Activated naive CD4-positive, alpha-beta T cell treated with Interleukin-2 at 50 U/mL for 16 hours (primary cell): Measurements from ENCODE around the gene FAM83G.
"Not testable (repeated sequence)": the region's sequence is repeated elsewhere in the genome, so short reads cannot be mapped to it uniquely, and the experiment has no call there.

Source experiments
- DNase-seq: peaks from one replicate; pipeline ENCODE4 v3.0.0-alpha.2; 2020

The FAM83G gene

GRCh38 chr17:19004421-19005136 lies at the start of gene FAM83G:
FAM83G (minus strand) TSS chr17:19004764; CDS start chr17:19004041, 723 bp downstream.
- DNase-seq: peak; percentile 93

DNA sequence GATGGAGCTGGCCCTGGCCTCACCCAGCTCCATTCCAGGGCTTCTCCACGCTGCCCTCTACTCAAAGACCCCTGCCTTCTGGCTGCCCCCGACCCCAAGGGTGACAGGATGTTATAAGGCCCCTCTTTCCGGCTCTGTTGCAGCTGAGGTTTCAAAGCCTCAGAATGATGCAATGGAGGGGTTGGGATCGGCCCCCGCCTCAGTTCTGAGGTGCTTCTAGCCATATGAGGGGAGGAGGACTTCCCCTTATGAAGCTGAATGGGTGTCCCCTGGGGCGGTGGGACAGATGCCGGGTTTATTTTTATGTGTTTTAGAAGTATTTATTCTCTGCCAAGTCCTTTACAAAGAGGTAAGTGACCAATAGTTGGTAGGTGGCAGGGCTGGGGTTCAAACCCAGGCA lies 44.3 kb upstream of the FAM83G start:
- not testable (repeated sequence) for DNase-seq

DNA sequence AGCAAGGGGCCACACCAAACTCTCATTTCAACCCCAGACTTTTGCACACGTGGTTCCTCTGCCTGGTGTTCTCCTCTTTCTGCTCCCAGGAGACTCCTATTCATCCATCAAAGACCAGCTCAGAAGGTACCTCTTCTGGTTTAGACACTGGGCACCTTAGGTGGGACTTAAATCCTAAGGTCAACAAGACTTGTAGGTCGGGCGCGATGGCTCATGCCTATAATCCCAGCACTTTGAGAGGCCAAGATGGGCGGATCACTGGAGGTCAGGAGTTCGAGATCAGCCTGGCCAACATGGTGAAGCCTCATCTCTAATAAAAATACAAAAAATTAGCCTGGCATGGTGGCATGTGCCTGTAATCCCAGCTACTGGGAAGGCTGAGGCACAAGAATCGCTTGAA lies 42.9 kb upstream of the FAM83G start:
- DNase-seq: not testable (repeated sequence)

GRCh38 chr17:19046782-19047375 lies 42.3 kb upstream of the FAM83G start, which contains the start of gene GRAP:
GRAP (minus strand) TSS chr17:19046957; CDS start chr17:19046926, 31 bp downstream.
- DNase-seq: not testable (repeated sequence)

- DNase-seq: not testable (repeated sequence)
Observed at GRCh38 chr17:19044643-19045042, 40.1 kb upstream of the FAM83G start.

- not testable (repeated sequence) for DNase-seq
Observed at GRCh38 chr17:19043032-19043431, 38.5 kb upstream of the FAM83G start.

GRCh38 chr17:19042369-19042768 lies 37.8 kb upstream of the FAM83G start:
- not testable (repeated sequence) for DNase-seq

- not testable (repeated sequence) for DNase-seq
Observed at GRCh38 chr17:19041871-19042270, 37.3 kb upstream of the FAM83G start.

DNA sequence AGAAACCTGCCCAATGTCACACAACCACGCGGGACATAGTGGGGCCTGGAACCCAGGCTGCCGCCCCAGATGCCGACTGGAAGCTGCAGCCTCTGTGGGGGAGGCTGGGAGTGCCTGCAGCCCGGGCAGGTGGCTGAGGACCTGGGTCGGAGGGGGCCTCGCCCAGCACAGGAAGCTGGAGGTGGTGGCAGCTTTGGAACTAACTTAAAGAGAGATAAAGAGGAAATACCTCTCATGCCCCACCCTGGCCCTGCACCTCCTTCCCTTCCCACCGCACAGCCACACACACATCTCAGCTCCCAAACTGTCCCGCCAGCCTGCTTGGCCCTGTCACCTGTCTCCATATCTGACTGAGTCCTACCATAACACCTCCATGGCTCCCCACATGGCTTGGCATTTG lies 35.8 kb upstream of the FAM83G start:
- not testable (repeated sequence) for DNase-seq

DNA sequence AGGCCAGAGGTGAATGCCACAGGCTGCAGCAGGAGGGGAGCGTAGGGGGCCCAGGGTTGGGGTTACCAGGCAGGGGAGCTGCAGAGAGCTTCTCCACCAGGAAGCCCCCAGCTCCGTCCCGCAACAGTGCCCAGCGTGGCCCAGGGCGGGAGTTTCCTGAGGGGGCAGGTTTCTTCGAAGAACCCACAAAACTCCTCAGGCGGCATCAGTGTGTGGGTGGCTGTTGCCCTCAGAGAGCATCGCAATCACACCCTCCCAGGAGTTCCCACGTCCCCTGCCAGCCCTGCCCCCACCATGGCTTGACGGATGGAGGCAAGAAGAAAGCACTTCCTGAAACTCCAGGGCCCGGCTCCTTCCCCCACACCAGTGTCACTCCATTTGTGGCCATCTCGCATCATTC lies 34.2 kb upstream of the FAM83G start:
- DNase-seq: not testable (repeated sequence)

DNA sequence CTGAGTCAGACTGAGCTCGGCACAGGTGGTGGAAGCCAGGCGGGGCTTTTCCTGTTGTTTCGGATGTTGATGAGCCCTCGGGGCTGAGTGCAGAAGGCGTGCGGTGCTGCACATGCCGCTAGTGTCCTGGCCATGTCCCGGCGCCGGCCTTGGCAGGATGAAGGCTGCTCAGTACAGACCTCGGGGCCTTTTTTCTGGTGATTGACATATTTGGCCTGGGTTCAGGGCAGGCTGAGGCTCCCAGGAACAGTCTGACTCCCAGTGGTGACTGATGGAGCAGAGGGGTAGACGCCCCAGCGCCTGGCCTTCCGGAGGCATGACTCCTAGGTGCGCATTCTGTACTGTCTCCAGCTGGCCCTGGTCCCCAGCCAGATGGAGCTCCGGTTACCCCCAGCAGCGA lies 33.4 kb upstream of the FAM83G start:
- DNase-seq: not testable (repeated sequence)

DNA sequence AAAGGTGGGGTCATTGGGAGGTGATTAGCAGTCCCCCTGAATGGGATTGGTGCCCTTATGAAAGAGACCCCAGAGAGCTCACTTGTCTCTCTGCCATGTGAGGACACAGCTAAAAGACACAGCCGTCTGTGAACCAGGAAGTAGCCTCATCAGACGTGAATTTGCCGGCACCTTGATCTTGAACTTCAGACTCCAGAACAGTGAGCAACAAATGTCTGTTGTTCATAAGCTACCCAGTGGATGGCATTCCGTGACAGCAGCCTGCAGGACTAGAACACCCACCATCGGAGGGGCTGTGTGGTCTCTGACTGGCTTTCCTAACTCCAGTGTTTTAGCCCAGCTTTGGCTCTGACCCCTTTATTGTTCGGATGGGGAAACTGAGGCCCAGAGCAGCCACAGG lies 33.0 kb upstream of the FAM83G start:
- DNase-seq: not testable (repeated sequence)

- DNase-seq: not testable (repeated sequence)
Observed at GRCh38 chr17:19036186-19036585, 31.6 kb upstream of the FAM83G start.

DNA sequence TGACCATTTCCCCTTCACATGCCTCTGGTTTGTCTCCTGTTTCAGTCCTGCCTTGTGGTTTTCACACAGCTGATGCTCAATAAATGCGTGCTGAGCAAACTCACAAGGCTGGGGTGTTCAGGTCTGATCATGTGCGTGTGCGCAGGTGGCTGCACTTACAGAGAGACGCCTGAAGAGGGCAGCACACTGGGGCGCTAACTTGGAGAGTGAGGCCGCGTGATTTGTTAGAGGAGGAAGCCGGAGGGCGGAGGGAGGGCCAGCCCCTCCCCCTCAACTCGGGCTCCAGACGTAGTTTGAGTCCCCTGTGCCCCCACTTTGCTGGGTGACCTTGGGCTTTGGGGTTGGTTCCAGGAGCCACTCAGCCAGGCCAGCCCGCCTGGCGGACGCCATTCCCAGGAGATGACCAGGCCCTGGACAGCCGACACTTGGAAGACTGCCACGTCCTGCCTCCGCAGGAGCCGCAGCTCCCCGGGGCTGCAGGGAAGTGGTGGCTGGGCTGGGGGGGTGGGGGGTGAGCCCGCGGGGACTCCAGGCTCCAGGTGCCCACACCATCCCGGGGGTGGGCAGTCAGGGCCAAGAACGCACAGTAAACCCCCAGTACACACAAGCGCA lies 27.9 kb upstream of the FAM83G start:
- not testable (repeated sequence) for DNase-seq

- DNase-seq: peak; percentile 53
Observed at GRCh38 chr17:19031729-19032128, 27.2 kb upstream of the FAM83G start.

DNA sequence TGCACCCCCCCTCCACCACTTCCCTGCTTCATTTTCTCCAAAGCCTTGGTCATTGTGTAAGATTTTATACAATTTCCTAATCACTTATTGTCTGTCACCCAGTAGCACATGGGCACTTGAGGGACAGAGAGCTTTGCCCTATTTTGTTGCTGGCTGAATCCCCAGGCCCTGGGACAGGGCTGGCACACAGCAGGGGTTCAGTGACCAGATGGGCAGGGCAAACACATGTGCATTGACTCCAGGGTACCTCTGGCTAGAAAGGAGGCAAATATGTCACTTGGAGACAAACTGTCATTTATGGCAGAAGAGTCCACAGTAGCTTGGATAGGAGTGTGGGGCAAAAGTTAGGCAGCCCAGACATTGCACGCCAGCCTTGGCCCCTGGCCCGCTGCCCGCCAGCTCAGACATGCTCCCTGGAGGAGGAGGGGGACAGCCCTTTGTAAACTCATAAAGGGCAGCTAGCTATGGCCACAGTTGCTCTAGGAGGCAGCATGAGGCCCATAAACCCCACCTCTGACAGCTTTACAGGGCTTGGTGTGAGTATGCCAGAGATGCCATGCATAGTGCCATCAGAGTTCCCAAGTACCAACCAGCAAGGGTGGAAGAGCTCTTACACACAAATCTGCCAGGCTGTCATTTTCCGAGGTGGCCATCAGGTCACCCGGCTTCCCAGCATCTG lies 26.3 kb upstream of the FAM83G start:
- DNase-seq: not testable (repeated sequence)

DNA sequence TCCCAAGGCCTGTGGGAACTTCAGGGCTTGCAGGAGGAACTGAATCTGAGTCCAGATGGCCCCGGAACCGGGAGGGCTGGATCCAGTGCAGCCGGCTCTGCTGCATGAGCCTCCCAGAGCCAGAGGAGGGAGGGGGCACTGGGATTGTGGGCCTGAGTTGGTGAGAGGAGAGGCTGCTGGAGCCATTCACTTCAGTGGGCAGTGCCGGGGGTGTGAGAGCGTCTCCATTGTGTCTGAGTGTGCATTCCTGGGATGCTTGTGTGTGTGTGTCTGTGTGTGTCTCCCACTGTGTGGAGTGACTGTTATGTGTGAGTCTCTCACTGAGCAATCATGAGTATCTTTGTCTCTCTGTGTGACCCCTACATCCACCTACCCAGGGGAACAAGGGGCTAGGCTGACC lies 25.2 kb upstream of the FAM83G start:
- DNase-seq: not testable (repeated sequence)

- not testable (repeated sequence) for DNase-seq
Observed at GRCh38 chr17:19028671-19029070, 24.1 kb upstream of the FAM83G start.

- DNase-seq: no peak
Observed at GRCh38 chr17:19024101-19025078, 19.8 kb upstream of the FAM83G start.

DNA sequence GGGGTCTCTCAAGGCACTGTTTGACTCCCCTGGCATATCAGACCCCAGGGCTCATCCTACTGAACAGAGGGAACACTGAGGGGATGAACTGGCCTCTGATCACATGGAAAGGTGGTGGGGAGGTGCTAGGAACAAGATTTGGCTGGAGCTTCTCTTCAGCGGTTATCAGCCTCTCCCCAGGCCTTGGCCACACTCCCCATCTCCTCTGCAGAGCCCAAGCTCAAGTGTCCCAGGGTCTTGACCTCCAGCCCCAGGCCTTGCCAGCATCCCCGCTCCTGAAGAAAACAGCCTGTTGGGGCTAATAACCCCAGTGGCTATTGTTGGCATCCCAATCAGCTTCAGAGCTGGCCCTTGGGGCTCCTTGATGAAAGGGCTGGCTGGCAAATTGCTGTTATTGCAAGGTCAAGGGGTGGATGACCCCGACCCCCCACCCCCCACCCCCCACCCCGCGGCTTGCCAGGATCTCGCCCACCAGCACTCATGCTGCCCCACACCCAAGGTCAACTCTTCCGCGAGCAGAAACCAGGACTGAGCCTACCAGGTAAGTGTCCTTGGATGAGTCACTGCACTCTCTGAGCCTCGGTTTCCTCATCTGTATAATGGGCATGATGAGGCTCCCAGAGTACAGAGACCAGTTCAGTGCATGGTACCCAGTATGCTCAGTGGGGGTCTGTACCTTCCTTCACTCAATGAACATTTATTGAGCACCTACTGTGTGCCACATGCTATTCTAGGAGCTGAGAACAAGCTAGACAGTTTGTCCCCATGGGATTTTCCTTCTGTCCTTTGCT lies 18.8 kb upstream of the FAM83G start:
- DNase-seq: no peak

DNA sequence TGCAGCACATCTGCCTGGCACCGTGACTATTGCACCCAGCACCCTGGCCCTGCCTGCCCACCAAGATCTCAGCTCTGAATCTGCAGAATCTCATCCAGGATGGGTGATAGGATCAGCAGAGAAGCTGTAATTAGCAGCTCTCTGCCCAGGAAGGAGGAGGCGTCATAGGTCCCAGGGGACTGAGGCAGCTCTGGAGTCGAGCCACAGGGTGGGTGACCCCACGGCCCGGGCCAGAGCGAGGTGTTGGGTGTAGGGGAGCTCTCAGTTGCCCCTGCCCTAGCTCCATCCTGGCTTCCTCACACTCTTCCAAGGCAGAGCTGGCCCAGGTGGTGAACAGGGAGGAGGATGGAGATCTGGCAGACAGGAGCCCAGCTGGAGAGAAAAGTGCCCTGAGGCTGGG lies 18.2 kb upstream of the FAM83G start:
- no peak for DNase-seq
